ENCODE data around the gene PTP4A2.

Gene PTP4A2

DNA sequence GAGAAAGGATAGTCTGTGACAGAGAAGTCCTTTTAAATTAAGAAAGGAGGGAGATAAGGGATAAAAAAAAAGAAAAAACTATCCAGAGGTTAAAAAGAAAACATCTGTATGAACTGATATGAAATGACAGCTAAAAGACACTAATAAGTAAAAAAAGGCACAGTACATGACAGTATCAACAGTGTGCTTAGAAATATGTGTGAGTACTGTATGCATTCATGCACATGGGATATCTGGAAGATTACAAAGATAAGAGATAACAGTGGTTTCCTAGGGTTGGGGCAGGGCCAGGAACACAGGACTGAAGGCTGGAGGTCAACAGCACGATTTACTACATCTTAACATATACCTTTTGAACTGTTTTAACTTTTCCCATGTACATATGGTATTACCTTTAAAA, 13.3 kb downstream of the PTP4A2 start:
- Histone ChIP-seq H3K36me3 (ENCODE audit: control insufficient read depth, insufficient read depth, low read length) (no peaks in the 10 kb centered on the region), H4K8ac (ENCODE audit: low read depth, low read length) (no peak overlapping the region), H3K4ac (ENCODE audit: low read depth, low read length) (no peak overlapping the region), H3K27me3 (ENCODE audit: insufficient read depth, low read length, poor library complexity) (no peaks in the 10 kb centered on the region), H3K79me1 (ENCODE audit: low read length) (peaks cover 5% of the 10 kb centered on the region), H3K4me1 (ENCODE audit: control insufficient read depth, low read depth, low read length) (peaks cover 11% of the 10 kb centered on the region), H3K27ac (ENCODE audit: low read depth, low read length) (no peak overlapping the region), H3K56ac (ENCODE audit: low read length) (no peak overlapping the region), H3K18ac (ENCODE audit: low read length) (no peak overlapping the region), H3K79me2 (ENCODE audit: control insufficient read depth, insufficient read depth, low read length) (peaks cover 62% of the 10 kb centered on the region), H2AK5ac (ENCODE audit: low read length) (no peak overlapping the region), H3K4me3 (ENCODE audit: low read length) (no peak overlapping the region), H2BK120ac (ENCODE audit: low read depth, low read length) (no peak overlapping the region), H2BK5ac (ENCODE audit: low read length) (no peak overlapping the region), H3K23ac (ENCODE audit: low read length) (no peak overlapping the region), H2BK15ac (replicated peaks; ENCODE audit: low read depth) (no peak overlapping the region), H3K4me2 (ENCODE audit: low read length) (no peak overlapping the region), H4K5ac (ENCODE audit: low read length) (no peak overlapping the region), H3K9ac (ENCODE audit: low read length) (no peak overlapping the region)
- peak; percentile 61 for DNase-seq
- no CpG with 5 or more reads among the region's 1 CpG for WGBS (ENCODE audit: extremely low coverage, insufficient coverage, low lambda C conversion rate)

DNA sequence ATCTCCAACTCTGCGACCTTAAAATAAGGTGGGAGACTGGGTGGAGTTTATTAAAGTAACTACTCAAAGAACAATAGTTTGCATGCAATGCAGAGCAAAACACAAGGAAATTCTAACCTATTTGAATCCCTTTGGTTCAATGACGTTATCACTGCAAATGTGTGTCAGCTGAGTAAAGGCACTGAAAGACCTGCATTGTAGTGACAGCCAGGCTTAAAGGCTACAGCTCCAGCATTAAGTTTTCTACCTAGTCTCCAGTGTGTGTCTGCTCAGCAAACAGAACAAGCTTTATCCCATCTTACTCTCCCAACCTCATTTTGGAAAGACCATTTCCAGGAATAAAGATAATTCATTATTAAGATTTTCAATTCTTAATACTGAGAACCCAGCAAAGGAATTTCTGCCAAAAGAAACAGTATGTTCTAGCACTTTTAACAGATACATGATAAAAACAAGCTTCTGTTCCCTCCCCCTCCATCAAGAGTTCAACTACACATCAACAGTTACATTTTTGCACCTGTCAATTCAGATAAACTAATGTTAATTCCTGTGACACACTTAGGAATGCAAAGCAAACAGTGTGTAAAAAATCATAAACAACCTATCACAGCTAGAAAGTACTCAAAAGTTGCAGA, 14.2 kb downstream of the PTP4A2 start:
- H3K56ac ChIP-seq (ENCODE audit: low read length): no peak overlapping the region
- peaks cover 11% of the 10 kb centered on the region for H3K4me1 ChIP-seq (ENCODE audit: control insufficient read depth, low read depth, low read length)
- H2BK120ac ChIP-seq (ENCODE audit: low read depth, low read length): no peak overlapping the region
- no peak overlapping the region for H3K4ac ChIP-seq (ENCODE audit: low read depth, low read length)
- H4K5ac ChIP-seq (ENCODE audit: low read length): no peak overlapping the region
- no peaks in the 10 kb centered on the region for H3K27me3 ChIP-seq (ENCODE audit: insufficient read depth, low read length, poor library complexity)
- H3K79me2 ChIP-seq (ENCODE audit: control insufficient read depth, insufficient read depth, low read length): peaks cover 64% of the 10 kb centered on the region
- no peak overlapping the region for H3K23ac ChIP-seq (ENCODE audit: low read length)
- no peak overlapping the region for H2AK5ac ChIP-seq (ENCODE audit: low read length)
- H3K36me3 ChIP-seq (ENCODE audit: control insufficient read depth, insufficient read depth, low read length): no peaks in the 10 kb centered on the region
- no peak overlapping the region for H2BK5ac ChIP-seq (ENCODE audit: low read length)
- no peak overlapping the region for H3K27ac ChIP-seq (ENCODE audit: low read depth, low read length)
- no CpG with 5 or more reads among the region's 2 CpGs for WGBS (ENCODE audit: extremely low coverage, insufficient coverage, low lambda C conversion rate)
- H4K8ac ChIP-seq (ENCODE audit: low read depth, low read length): no peak overlapping the region
- H3K18ac ChIP-seq (ENCODE audit: low read length): no peak overlapping the region
- H3K9ac ChIP-seq (ENCODE audit: low read length): no peak overlapping the region
- H3K4me3 ChIP-seq (ENCODE audit: low read length): no peak overlapping the region
- DNase-seq: no peak
- no peak overlapping the region for H2BK15ac ChIP-seq (replicated peaks; ENCODE audit: low read depth)
- H3K4me2 ChIP-seq (ENCODE audit: low read length): no peak overlapping the region
- peaks cover 5% of the 10 kb centered on the region for H3K79me1 ChIP-seq (ENCODE audit: low read length)

DNA sequence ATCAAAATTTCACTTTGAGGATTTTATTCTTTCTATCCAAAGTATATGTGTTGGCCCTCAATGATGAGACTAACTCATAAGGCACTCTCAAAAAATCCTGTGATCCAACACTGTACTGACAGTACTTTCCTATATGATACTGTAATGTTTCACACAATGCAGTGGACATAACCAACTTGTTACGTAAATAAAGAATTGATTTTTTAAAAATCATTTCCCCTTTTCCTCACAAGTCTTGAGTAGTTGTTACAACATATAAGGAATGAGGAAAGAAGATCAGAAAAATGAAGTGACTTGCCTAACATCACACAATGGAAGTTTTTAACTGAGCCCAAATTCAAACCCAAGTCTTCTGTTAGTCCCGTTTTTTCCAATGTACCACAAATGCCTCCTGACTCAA, 17.2 kb downstream of the PTP4A2 start:
- Histone ChIP-seq H2BK120ac (ENCODE audit: low read depth, low read length) (no peak overlapping the region), H3K4me3 (ENCODE audit: low read length) (no peak overlapping the region), H3K79me1 (ENCODE audit: low read length) (peaks cover 4% of the 10 kb centered on the region), H3K56ac (ENCODE audit: low read length) (no peak overlapping the region), H3K27me3 (ENCODE audit: insufficient read depth, low read length, poor library complexity) (no peaks in the 10 kb centered on the region), H4K5ac (ENCODE audit: low read length) (no peak overlapping the region), H3K4me1 (ENCODE audit: control insufficient read depth, low read depth, low read length) (peaks cover 5% of the 10 kb centered on the region), H3K27ac (ENCODE audit: low read depth, low read length) (no peak overlapping the region), H3K36me3 (ENCODE audit: control insufficient read depth, insufficient read depth, low read length) (no peaks in the 10 kb centered on the region), H3K18ac (ENCODE audit: low read length) (no peak overlapping the region), H2BK5ac (ENCODE audit: low read length) (no peak overlapping the region), H3K4ac (ENCODE audit: low read depth, low read length) (no peak overlapping the region), H4K8ac (ENCODE audit: low read depth, low read length) (no peak overlapping the region), H2BK15ac (replicated peaks; ENCODE audit: low read depth) (no peak overlapping the region), H3K23ac (ENCODE audit: low read length) (no peak overlapping the region), H3K9ac (ENCODE audit: low read length) (no peak overlapping the region), H3K79me2 (ENCODE audit: control insufficient read depth, insufficient read depth, low read length) (peaks cover 49% of the 10 kb centered on the region), H2AK5ac (ENCODE audit: low read length) (no peak overlapping the region), H3K4me2 (ENCODE audit: low read length) (no peak overlapping the region)
- DNase-seq: no peak
- no CpG with 5 or more reads among the region's 2 CpGs for WGBS (ENCODE audit: extremely low coverage, insufficient coverage, low lambda C conversion rate)

DNA sequence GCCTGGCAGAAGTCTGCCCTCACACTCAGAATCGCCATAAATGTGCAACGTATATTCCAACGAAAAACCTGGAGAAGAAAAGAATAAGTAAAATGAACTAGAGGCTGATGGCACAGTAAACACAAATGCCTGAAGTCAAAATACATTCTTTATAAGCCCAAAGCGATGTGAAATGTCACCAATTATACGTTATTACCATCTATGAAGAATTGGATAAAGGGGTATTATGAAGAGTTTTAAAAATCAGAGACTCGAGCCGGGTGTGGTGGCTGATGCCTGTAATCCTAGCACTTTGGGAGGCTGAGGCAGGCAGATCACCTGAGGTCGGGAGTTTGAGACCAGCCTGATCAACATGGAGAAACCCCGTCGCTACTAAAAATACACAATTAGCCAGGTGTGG, 18.6 kb downstream of the PTP4A2 start:
- WGBS (ENCODE audit: extremely low coverage, insufficient coverage, low lambda C conversion rate): no CpG with 5 or more reads among the region's 10 CpGs
- no peak overlapping the region for H4K5ac ChIP-seq (ENCODE audit: low read length)

DNA sequence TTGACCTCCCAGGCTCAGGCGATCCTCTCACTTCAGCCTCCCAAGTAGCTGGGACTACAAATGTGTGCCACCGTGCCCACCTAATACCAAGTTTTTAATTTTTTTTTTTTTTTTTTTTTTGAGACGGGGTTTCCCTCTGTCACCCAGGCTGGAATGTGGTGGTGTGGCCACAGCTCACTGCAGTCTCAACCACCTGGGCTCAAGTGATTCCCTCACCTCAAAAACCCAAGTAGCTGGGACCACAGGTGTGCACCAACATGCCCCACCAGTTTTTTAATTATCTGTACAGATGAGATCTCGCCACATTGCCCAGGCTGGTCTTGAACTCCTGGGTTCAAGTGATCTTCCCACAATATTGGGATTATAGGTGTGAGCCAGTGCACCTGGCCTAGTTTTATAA, 22.7 kb downstream of the PTP4A2 start:
- Histone ChIP-seq H3K23ac (ENCODE audit: low read length) (no peak overlapping the region), H3K79me1 (ENCODE audit: low read length) (peaks cover 4% of the 10 kb centered on the region), H3K79me2 (ENCODE audit: control insufficient read depth, insufficient read depth, low read length) (peaks cover 9% of the 10 kb centered on the region), H4K5ac (ENCODE audit: low read length) (no peak overlapping the region), H3K36me3 (ENCODE audit: control insufficient read depth, insufficient read depth, low read length) (peaks cover 2% of the 10 kb centered on the region), H3K4me1 (ENCODE audit: control insufficient read depth, low read depth, low read length) (peaks cover 3% of the 10 kb centered on the region), H2BK5ac (ENCODE audit: low read length) (no peak overlapping the region), H2BK15ac (replicated peaks; ENCODE audit: low read depth) (no peak overlapping the region), H3K4me2 (ENCODE audit: low read length) (no peak overlapping the region), H3K27ac (ENCODE audit: low read depth, low read length) (no peak overlapping the region), H3K18ac (ENCODE audit: low read length) (no peak overlapping the region), H3K27me3 (ENCODE audit: insufficient read depth, low read length, poor library complexity) (no peaks in the 10 kb centered on the region), H2BK120ac (ENCODE audit: low read depth, low read length) (no peak overlapping the region), H4K8ac (ENCODE audit: low read depth, low read length) (no peak overlapping the region), H3K9ac (ENCODE audit: low read length) (no peak overlapping the region), H3K4me3 (ENCODE audit: low read length) (no peak overlapping the region), H3K4ac (ENCODE audit: low read depth, low read length) (no peak overlapping the region), H3K56ac (ENCODE audit: low read length) (no peak overlapping the region), H2AK5ac (ENCODE audit: low read length) (no peak overlapping the region)
- DNase-seq: no peak
- no CpG with 5 or more reads among the region's 4 CpGs for WGBS (ENCODE audit: extremely low coverage, insufficient coverage, low lambda C conversion rate)

More for the DNA sequence above, 18.6 kb downstream of the PTP4A2 start:
- no peak overlapping the region for H3K23ac ChIP-seq (ENCODE audit: low read length)
- peaks cover 3% of the 10 kb centered on the region for H3K4me1 ChIP-seq (ENCODE audit: control insufficient read depth, low read depth, low read length)
- no peak overlapping the region for H3K4ac ChIP-seq (ENCODE audit: low read depth, low read length)
- no peak overlapping the region for H3K27ac ChIP-seq (ENCODE audit: low read depth, low read length)
- H2BK5ac ChIP-seq (ENCODE audit: low read length): no peak overlapping the region
- H3K4me2 ChIP-seq (ENCODE audit: low read length): no peak overlapping the region
- no peak overlapping the region for H2BK15ac ChIP-seq (replicated peaks; ENCODE audit: low read depth)
- H2AK5ac ChIP-seq (ENCODE audit: low read length): no peak overlapping the region
- peaks cover 4% of the 10 kb centered on the region for H3K79me1 ChIP-seq (ENCODE audit: low read length)
- peaks cover 40% of the 10 kb centered on the region for H3K79me2 ChIP-seq (ENCODE audit: control insufficient read depth, insufficient read depth, low read length)
- H3K9ac ChIP-seq (ENCODE audit: low read length): no peak overlapping the region
- no peak overlapping the region for H4K8ac ChIP-seq (ENCODE audit: low read depth, low read length)
- no peaks in the 10 kb centered on the region for H3K36me3 ChIP-seq (ENCODE audit: control insufficient read depth, insufficient read depth, low read length)
- no peak overlapping the region for H3K56ac ChIP-seq (ENCODE audit: low read length)
- H3K27me3 ChIP-seq (ENCODE audit: insufficient read depth, low read length, poor library complexity): no peaks in the 10 kb centered on the region
- no peak overlapping the region for H2BK120ac ChIP-seq (ENCODE audit: low read depth, low read length)
- no peak for DNase-seq
- H3K18ac ChIP-seq (ENCODE audit: low read length): no peak overlapping the region
- no peak overlapping the region for H3K4me3 ChIP-seq (ENCODE audit: low read length)

DNA sequence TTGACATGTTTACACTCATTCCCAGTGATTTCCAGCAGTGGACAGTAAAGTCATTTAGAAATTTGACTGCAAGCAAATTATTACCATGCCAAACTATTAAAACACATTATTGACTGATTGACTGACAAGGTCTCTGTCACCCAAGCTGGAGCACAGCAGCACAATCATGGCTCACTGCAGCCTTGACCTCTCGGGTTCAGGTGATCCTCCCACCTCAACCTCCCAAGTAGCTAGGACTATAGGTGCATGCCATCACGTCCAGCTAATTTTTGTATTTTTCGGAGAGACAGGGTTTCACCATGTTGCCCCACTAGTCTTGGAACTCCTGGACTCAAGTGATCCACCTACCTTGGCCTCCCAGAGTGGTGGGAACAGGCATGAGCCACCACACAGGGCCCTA, 24.2 kb downstream of the PTP4A2 start:
- no peak for DNase-seq
- peaks cover 3% of the 10 kb centered on the region for H3K4me1 ChIP-seq (ENCODE audit: control insufficient read depth, low read depth, low read length)
- H3K23ac ChIP-seq (ENCODE audit: low read length): no peak overlapping the region
- H3K4me2 ChIP-seq (ENCODE audit: low read length): no peak overlapping the region
- peaks cover 4% of the 10 kb centered on the region for H3K79me1 ChIP-seq (ENCODE audit: low read length)
- H3K4me3 ChIP-seq (ENCODE audit: low read length): no peak overlapping the region
- no peak overlapping the region for H2BK5ac ChIP-seq (ENCODE audit: low read length)
- H3K9ac ChIP-seq (ENCODE audit: low read length): no peak overlapping the region
- no peak overlapping the region for H2BK15ac ChIP-seq (replicated peaks; ENCODE audit: low read depth)
- no peaks in the 10 kb centered on the region for H3K27me3 ChIP-seq (ENCODE audit: insufficient read depth, low read length, poor library complexity)
- no peak overlapping the region for H2AK5ac ChIP-seq (ENCODE audit: low read length)
- no CpG with 5 or more reads among the region's 3 CpGs for WGBS (ENCODE audit: extremely low coverage, insufficient coverage, low lambda C conversion rate)
- no peak overlapping the region for H4K8ac ChIP-seq (ENCODE audit: low read depth, low read length)
- no peak overlapping the region for H3K4ac ChIP-seq (ENCODE audit: low read depth, low read length)
- no peak overlapping the region for H2BK120ac ChIP-seq (ENCODE audit: low read depth, low read length)
- no peak overlapping the region for H4K5ac ChIP-seq (ENCODE audit: low read length)
- H3K18ac ChIP-seq (ENCODE audit: low read length): no peak overlapping the region
- H3K36me3 ChIP-seq (ENCODE audit: control insufficient read depth, insufficient read depth, low read length): peaks cover 2% of the 10 kb centered on the region
- H3K27ac ChIP-seq (ENCODE audit: low read depth, low read length): no peak overlapping the region
- peaks cover 5% of the 10 kb centered on the region for H3K79me2 ChIP-seq (ENCODE audit: control insufficient read depth, insufficient read depth, low read length)
- H3K56ac ChIP-seq (ENCODE audit: low read length): no peak overlapping the region

Measured in mesendoderm (in vitro differentiated cells).